OCI-LY1 (cell line): ENCODE measurements around the gene NANP.
"Not testable (repeated sequence)": the region's sequence is repeated elsewhere in the genome, so short reads cannot be mapped to it uniquely, and the experiment has no call there.

Experiments used
- EZH2 ChIP-seq: fragments of 200-600 bp; sonication (generic), shearing (Covaris generic); IDR thresholded peaks from 2 replicates; pipeline ENCODE4 v1.8.0; 2017; ENCODE audit warnings: borderline replicate concordance, mixed run types, mild to moderate bottlenecking, antibody characterized with exemption, low read length, moderate library complexity, mixed read lengths
- TF ChIP-seq, protein P1 (sequence below): fragments of 200-600 bp; sonication (generic), shearing (Covaris generic); IDR thresholded peaks from 2 replicates; pipeline ENCODE4 v1.5.1; 2017; ENCODE audit warnings: mild to moderate bottlenecking, antibody characterized with exemption, low read length, moderate library complexity, mixed read lengths

DNA sequence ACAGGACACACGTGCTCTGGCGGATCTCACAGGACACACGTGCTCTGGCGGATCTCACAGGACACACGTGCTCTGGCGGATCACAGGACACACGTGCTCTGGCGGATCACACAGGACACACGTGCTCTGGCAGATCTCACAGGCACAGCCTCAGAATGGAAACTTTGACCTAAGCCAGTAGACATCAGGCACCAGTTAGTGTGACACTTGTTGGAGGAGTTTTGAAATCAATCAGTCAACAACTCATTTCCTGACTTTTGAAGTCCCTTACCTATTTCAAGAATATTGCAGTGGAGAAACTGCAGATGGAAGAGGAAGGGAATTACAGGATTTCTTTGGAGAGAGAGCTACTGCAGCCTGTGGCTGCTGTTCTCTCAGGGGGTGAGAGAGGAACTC lies 20.9 kb downstream of the NANP start:
- TF ChIP-seq, protein P1, sequence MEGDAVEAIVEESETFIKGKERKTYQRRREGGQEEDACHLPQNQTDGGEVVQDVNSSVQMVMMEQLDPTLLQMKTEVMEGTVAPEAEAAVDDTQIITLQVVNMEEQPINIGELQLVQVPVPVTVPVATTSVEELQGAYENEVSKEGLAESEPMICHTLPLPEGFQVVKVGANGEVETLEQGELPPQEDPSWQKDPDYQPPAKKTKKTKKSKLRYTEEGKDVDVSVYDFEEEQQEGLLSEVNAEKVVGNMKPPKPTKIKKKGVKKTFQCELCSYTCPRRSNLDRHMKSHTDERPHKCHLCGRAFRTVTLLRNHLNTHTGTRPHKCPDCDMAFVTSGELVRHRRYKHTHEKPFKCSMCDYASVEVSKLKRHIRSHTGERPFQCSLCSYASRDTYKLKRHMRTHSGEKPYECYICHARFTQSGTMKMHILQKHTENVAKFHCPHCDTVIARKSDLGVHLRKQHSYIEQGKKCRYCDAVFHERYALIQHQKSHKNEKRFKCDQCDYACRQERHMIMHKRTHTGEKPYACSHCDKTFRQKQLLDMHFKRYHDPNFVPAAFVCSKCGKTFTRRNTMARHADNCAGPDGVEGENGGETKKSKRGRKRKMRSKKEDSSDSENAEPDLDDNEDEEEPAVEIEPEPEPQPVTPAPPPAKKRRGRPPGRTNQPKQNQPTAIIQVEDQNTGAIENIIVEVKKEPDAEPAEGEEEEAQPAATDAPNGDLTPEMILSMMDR = not testable (repeated sequence)
- not testable (repeated sequence) for TF ChIP-seq EZH2
